GM12878 (cell line): Measurements from ENCODE around the gene CAPZB.

Source experiments
- CHD2 ChIP-seq: IDR thresholded peaks from 2 replicates; pipeline ENCODE4 v1.6.1; 2011; ENCODE audit warnings: low read depth, low read length, improper control_type of control experiment, borderline replicate concordance
- FOXM1 ChIP-seq: IDR thresholded peaks from 2 replicates; pipeline ENCODE4 v1.6.1; 2012; ENCODE audit warnings: low read depth, mild to moderate bottlenecking, inconsistent platforms, low read length, moderate library complexity
- MYC ChIP-seq: IDR thresholded peaks from 2 replicates; pipeline ENCODE4 v1.6.1; 2011; ENCODE audit warnings: mild to moderate bottlenecking, low read length, moderate library complexity, inconsistent platforms; ENCODE audit not compliant: insufficient read depth, insufficient replicate concordance, insufficient read length, severe bottlenecking
- SMC3 ChIP-seq: IDR thresholded peaks from 2 replicates; pipeline ENCODE4 v1.6.1; 2011; ENCODE audit warnings: low read length, improper control_type of control experiment, borderline replicate concordance
- ZNF24 ChIP-seq: fragments of 450-650 bp; IDR thresholded peaks from 2 replicates; pipeline ENCODE4 v1.6.1; 2017; ENCODE audit warnings: antibody characterized with exemption, mild to moderate bottlenecking
- TF ChIP-seq, protein P1 (sequence below), 3 experiments: IDR thresholded peaks in 2 of 3; conservative IDR thresholded peaks in 1 of 3; 2 replicates each; pipeline ENCODE4 v1.5.1; 2011; ENCODE audit warnings: low read depth in 3 of 3, low read length in 3 of 3, mild to moderate bottlenecking in 3 of 3, control low read depth in 2 of 3, moderate library complexity in 2 of 3, inconsistent platforms in 1 of 3, mixed read lengths in 1 of 3; ENCODE audit not compliant: control insufficient read depth in 2 of 3, insufficient read depth in 1 of 3; ENCODE audit errors: extremely low read depth in 1 of 3

DNA sequence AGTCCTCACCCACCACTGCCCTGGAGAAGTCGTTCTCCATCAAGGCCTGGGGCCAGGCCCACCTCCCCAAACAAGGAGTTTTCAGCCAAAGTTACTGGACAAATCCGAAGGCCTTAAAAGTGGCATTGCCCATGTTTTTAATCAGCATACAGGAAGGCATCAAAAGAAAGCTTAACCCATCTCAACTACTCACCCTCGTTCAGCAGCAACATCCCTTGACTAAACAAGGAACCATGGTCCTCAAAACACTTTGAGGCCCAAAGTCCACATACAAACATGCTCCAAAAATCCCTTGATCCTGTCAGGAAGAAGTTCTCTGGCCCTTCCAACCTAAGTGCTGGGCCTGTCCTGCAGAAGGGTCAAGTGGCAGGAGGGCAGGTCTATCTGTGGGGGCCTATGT lies 1.6 kb downstream of the CAPZB start:
- TF ChIP-seq ZNF24, result no peak
- no peak for TF ChIP-seq FOXM1
- TF ChIP-seq SMC3, result no peak
- TF ChIP-seq, protein P1, sequence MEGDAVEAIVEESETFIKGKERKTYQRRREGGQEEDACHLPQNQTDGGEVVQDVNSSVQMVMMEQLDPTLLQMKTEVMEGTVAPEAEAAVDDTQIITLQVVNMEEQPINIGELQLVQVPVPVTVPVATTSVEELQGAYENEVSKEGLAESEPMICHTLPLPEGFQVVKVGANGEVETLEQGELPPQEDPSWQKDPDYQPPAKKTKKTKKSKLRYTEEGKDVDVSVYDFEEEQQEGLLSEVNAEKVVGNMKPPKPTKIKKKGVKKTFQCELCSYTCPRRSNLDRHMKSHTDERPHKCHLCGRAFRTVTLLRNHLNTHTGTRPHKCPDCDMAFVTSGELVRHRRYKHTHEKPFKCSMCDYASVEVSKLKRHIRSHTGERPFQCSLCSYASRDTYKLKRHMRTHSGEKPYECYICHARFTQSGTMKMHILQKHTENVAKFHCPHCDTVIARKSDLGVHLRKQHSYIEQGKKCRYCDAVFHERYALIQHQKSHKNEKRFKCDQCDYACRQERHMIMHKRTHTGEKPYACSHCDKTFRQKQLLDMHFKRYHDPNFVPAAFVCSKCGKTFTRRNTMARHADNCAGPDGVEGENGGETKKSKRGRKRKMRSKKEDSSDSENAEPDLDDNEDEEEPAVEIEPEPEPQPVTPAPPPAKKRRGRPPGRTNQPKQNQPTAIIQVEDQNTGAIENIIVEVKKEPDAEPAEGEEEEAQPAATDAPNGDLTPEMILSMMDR (IDR thresholded peaks at IDR 0.05 in 2 of 3, conservative IDR thresholded peaks at IDR 0.05 in 1 of 3; ENCODE audit: control insufficient read depth in 2 of 3, extremely low read depth in 1 of 3, insufficient read depth in 1 of 3, low read depth in 3 of 3, low read length in 3 of 3), result no peak
- TF ChIP-seq MYC, result no peak
- TF ChIP-seq CHD2, result no peak
